ENCODE data around the gene RAB8B.

GRCh38 chr15:63261311-63261710 is 71.9 kb downstream of the RAB8B start:
- TF ChIP-seq CTCF (IDR thresholded peaks at IDR 0.05) (no peak), EP300 (IDR thresholded peaks at IDR 0.05) (no peak), POLR2A (IDR thresholded peaks at IDR 0.05; ENCODE audit: low read depth) (no peak)
